Parathyroid adenoma (tissue), 2 donors: ENCODE data around the gene IQCH.
"Not testable (repeated sequence)": the region's sequence is repeated elsewhere in the genome, so short reads cannot be mapped to it uniquely, and the experiment has no call there.

Experiments
- H2AFZ ChIP-seq: fragments of 300-600 bp; sonication (generic); one replicate; pipeline ENCODE4 v1.7.0; 2017; ENCODE audit warnings: antibody characterized with exemption, mild to moderate bottlenecking
- H3K27ac ChIP-seq: fragments of 300-600 bp; sonication (generic); one replicate; pipeline ENCODE4 v1.7.0; 2017
- H3K27me3 ChIP-seq: fragments of 300-600 bp; sonication (generic); one replicate; pipeline ENCODE4 v1.7.0; 2017; ENCODE audit warnings: low read length; ENCODE audit not compliant: control insufficient read depth, insufficient read depth
- H3K36me3 ChIP-seq: fragments of 300-600 bp; sonication (generic); one replicate; pipeline ENCODE4 v1.7.0; 2017; ENCODE audit warnings: low read length; ENCODE audit not compliant: control insufficient read depth, insufficient read depth
- H3K4me1 ChIP-seq: fragments of 300-600 bp; sonication (generic); one replicate; pipeline ENCODE4 v1.7.0; 2017; ENCODE audit warnings: control low read depth
- H3K4me2 ChIP-seq: fragments of 300-600 bp; sonication (generic); one replicate; pipeline ENCODE4 v1.7.0; 2017; ENCODE audit warnings: low read length
- H3K4me3 ChIP-seq: fragments of 300-600 bp; sonication (generic); one replicate; pipeline ENCODE4 v1.7.0; 2017; ENCODE audit warnings: low read depth, low read length
- H3K79me2 ChIP-seq: fragments of 300-600 bp; sonication (generic); one replicate; pipeline ENCODE4 v1.7.0; 2017; ENCODE audit warnings: control low read depth
- H3K9ac ChIP-seq: fragments of 300-600 bp; sonication (generic); one replicate; pipeline ENCODE4 v1.7.0; 2017; ENCODE audit warnings: mild to moderate bottlenecking
- H3K9me3 ChIP-seq: fragments of 300-600 bp; sonication (generic); one replicate; pipeline ENCODE4 v1.7.0; 2017; ENCODE audit warnings: low read length; ENCODE audit not compliant: control insufficient read depth
- CTCF ChIP-seq: fragments of 300-600 bp; sonication (generic); IDR thresholded peaks from one replicate; pipeline ENCODE4 v1.7.0; 2017; ENCODE audit warnings: antibody characterized with exemption, mild to moderate bottlenecking
- donor health status: primary hyperparathyroidism.

Gene IQCH

GRCh38 chr15:67420137-67420536 lies 165.6 kb downstream of the IQCH start:
- TF ChIP-seq CTCF, result no peak
- Histone ChIP-seq H3K4me2 (no peak overlapping the region), H2AFZ (no peak overlapping the region), H3K4me3 (no peak overlapping the region), H3K9me3 (no peaks in the 10 kb centered on the region), H3K4me1 (no peaks in the 10 kb centered on the region), H3K79me2 (no peaks in the 10 kb centered on the region), H3K36me3 (no peaks in the 10 kb centered on the region), H3K27ac (no peak overlapping the region), H3K27me3 (no peaks in the 10 kb centered on the region), H3K9ac (no peak overlapping the region)

- Histone ChIP-seq H3K79me2 (no peaks in the 10 kb centered on the region), H3K4me1 (no peaks in the 10 kb centered on the region), H3K9me3 (no peaks in the 10 kb centered on the region), H3K4me2 (no peak overlapping the region), H3K27ac (no peak overlapping the region), H2AFZ (no peak overlapping the region), H3K27me3 (no peaks in the 10 kb centered on the region), H3K36me3 (no peaks in the 10 kb centered on the region), H3K9ac (no peak overlapping the region), H3K4me3 (no peak overlapping the region)
- no peak for TF ChIP-seq CTCF
These were observed 166.5 kb downstream of the IQCH start for GRCh38 chr15:67421105-67421504.

GRCh38 chr15:67422296-67422695 lies 167.7 kb downstream of the IQCH start:
- Histone ChIP-seq H3K4me1 (no peaks in the 10 kb centered on the region), H2AFZ (no peak overlapping the region), H3K9ac (no peak overlapping the region), H3K27ac (no peak overlapping the region), H3K4me2 (no peak overlapping the region), H3K27me3 (no peaks in the 10 kb centered on the region), H3K79me2 (no peaks in the 10 kb centered on the region), H3K9me3 (no peaks in the 10 kb centered on the region), H3K36me3 (no peaks in the 10 kb centered on the region), H3K4me3 (no peak overlapping the region)
- TF ChIP-seq CTCF, result no peak

GRCh38 chr15:67433495-67434099 lies 179.0 kb downstream of the IQCH start:
- Histone ChIP-seq H3K79me2 (no peaks in the 10 kb centered on the region), H3K9ac (no peak overlapping the region), H3K4me2 (no peak overlapping the region), H3K4me1 (no peaks in the 10 kb centered on the region), H3K36me3 (no peaks in the 10 kb centered on the region), H3K27ac (no peak overlapping the region), H3K4me3 (no peak overlapping the region), H2AFZ (no peak overlapping the region), H3K9me3 (no peaks in the 10 kb centered on the region), H3K27me3 (no peaks in the 10 kb centered on the region)
- peak; percentile 50 for TF ChIP-seq CTCF

- H3K4me2 ChIP-seq, H3K27ac ChIP-seq, H3K27me3 ChIP-seq, H3K4me1 ChIP-seq, H3K79me2 ChIP-seq, H3K9ac ChIP-seq, H3K4me3 ChIP-seq, H3K9me3 ChIP-seq, H2AFZ ChIP-seq, H3K36me3 ChIP-seq: not testable (repeated sequence)
These were observed 182.0 kb downstream of the IQCH start for GRCh38 chr15:67436351-67437250.
